Activated CD4-positive, alpha-beta memory T cell treated with anti-CD3 and anti-CD28 coated beads, Interleukin-2, amount 10 ng/mL, durations not matched to agents 7 days and 5 days (primary cell): Measurements from ENCODE around the gene SCIN. TPM values are rescaled to one million over a fixed set of nuclear protein-coding genes. Genes with fewer than 3 reads are reported as not detected.
"Not testable (repeated sequence)": the region's sequence is repeated elsewhere in the genome, so short reads cannot be mapped to it uniquely, and the experiment has no call there.

Experiments used
- CTCF ChIA-PET: fragments of 350-600 bp; sonication (Branson Sonifier 250); formaldehyde crosslinking; loops from one replicate; lab custom pipeline; 2021; ENCODE audit warnings: antibody characterized with exemption, inconsistent platforms; lab: Charles Lee
- POLR2A ChIA-PET: fragments of 350-600 bp; sonication (Branson Sonifier 250); formaldehyde crosslinking; loops from one replicate; lab custom pipeline; 2021; ENCODE audit warnings: antibody characterized with exemption; lab: Charles Lee
- DNase-seq: peaks from one replicate; pipeline ENCODE4 v3.0.0-alpha.2; 2020
- H3K27ac Mint-ChIP-seq: one replicate; pipeline ENCODE4 v1.8.0; 2021; ENCODE audit warnings: mild to moderate bottlenecking, mixed read lengths
- H3K27me3 Mint-ChIP-seq: one replicate; pipeline ENCODE4 v1.8.0; 2021; ENCODE audit warnings: mixed read lengths
- H3K36me3 Mint-ChIP-seq: one replicate; pipeline ENCODE4 v1.8.0; 2021; ENCODE audit warnings: low read depth, mixed read lengths
- H3K4me1 Mint-ChIP-seq: one replicate; pipeline ENCODE4 v1.8.0; 2021; ENCODE audit warnings: mixed read lengths
- H3K4me3 Mint-ChIP-seq: one replicate; pipeline ENCODE4 v1.8.0; 2021; ENCODE audit warnings: mild to moderate bottlenecking, mixed read lengths
- H3K9me3 Mint-ChIP-seq: one replicate; pipeline ENCODE4 v1.8.0; 2021; ENCODE audit warnings: mixed read lengths
- total RNA-seq, 2 experiments: library from RNA; stranded (reverse); gene quantifications; one replicate each; pipeline ENCODE4 v1.2.3, GENCODE V29; 2021

SCIN gene
- total RNA-seq, 2 experiments from 2014 or later, result 0.23 TPM; not detected in 1

DNA sequence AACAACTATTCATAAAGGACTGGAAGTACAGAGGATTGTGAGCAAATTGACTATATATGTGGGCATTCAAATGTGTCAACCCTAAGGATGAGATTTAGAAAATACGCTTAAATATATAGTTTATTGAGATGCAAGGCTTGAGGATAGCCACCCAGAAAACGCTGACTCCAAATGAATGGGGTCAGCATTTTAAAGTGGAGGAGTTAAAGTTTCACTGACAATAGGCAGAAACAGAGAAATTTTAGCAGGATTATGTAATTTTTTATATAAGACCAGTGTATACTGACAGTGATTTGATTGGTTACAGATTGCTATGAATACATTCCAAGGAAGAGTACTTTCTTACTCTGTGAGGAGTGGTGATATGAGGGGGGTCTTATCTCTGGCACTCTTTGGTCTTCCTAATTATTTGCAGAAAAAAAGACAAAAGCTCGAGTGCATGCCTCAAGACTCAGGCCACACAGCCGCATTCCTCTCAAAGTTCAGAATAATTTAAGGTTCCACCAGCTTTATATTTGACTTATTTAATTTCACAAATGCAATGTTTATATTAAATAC lies 78.3 kb downstream of the SCIN start:
- H3K4me1 Mint-ChIP-seq, result no peaks in the 10 kb centered on the region
- no peaks in the 10 kb centered on the region for H3K9me3 Mint-ChIP-seq
- DNase-seq, result no peak
- no peaks in the 10 kb centered on the region for H3K36me3 Mint-ChIP-seq
- H3K27me3 Mint-ChIP-seq, result no peaks in the 10 kb centered on the region
- ChIA-PET CTCF (no interaction called here), POLR2A (no interaction called here)
- H3K4me3 Mint-ChIP-seq, result no peak overlapping the region
- no peak overlapping the region for H3K27ac Mint-ChIP-seq

DNA sequence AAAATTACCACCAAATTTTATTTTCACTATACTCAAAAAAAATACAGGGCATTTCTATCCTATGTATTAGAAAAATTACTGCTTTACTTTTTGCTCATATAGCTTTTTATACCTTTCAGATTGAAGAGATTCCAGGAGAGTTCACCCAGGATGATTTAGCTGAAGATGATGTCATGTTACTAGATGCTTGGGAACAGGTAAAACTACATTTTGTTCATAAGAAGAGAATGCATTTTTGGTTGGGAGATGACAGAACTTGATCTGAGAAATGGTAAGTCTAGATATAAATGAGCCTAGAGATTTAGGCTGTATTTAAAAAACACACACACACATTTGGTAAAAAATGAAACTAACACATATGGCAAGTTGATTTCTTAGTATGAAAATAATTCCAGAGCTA lies 78.8 kb downstream of the SCIN start:
- Mint-ChIP-seq H3K27ac (no peak overlapping the region), H3K27me3 (no peaks in the 10 kb centered on the region), H3K4me3 (no peak overlapping the region), H3K36me3 (no peaks in the 10 kb centered on the region), H3K9me3 (no peaks in the 10 kb centered on the region), H3K4me1 (no peaks in the 10 kb centered on the region)
- ChIA-PET CTCF (no interaction called here), POLR2A (no interaction called here)
- no peak for DNase-seq

DNA sequence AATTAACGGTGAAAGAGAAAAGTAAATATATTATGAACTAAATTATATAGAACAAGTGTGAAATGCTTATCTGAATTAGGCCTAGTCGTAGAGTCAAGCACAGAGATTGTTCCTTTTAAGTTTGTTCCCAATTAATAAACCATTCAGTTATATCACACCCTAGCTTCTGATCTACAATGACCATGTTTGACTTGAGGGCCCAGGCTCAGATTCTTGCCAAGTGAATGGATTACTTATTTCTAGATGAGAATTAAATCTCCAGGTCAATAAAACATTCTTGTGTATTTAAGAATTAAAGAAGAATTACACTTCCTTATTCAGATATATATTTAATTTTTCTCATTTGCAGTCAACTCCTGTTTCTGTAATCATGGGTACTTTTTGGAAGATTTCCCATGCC lies 79.6 kb downstream of the SCIN start:
- POLR2A ChIA-PET, result no interaction called here
- H3K27ac Mint-ChIP-seq, result no peak overlapping the region
- no peak for DNase-seq
- no peaks in the 10 kb centered on the region for H3K4me1 Mint-ChIP-seq
- no peaks in the 10 kb centered on the region for H3K27me3 Mint-ChIP-seq
- CTCF ChIA-PET, result no interaction called here
- H3K9me3 Mint-ChIP-seq, result no peaks in the 10 kb centered on the region
- H3K36me3 Mint-ChIP-seq, result no peaks in the 10 kb centered on the region
- H3K4me3 Mint-ChIP-seq, result no peak overlapping the region

DNA sequence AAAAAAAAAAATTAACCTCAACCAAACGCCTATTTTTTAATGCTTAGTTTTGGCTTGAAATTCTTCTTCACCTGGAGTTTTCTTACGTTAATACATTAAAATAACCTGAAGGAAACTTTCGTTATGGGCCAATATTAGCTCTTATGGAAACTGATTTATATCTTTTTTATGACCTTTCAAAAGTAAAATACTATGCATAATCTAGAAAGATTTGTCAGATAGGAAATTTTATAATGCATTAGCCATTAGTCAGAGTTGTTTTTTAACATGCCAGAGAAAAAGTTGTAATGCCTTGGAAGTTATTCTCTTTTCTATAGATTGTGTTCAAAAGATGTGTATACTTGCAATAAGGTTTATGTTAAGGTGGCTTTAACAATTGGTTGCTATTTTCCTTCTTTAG lies 82.6 kb downstream of the SCIN start:
- Mint-ChIP-seq H3K9me3 (no peaks in the 10 kb centered on the region), H3K27ac (no peak overlapping the region), H3K4me3 (no peak overlapping the region), H3K27me3 (no peaks in the 10 kb centered on the region), H3K36me3 (no peaks in the 10 kb centered on the region), H3K4me1 (no peaks in the 10 kb centered on the region)
- CTCF ChIA-PET, result no interaction called here
- no peak for DNase-seq
- POLR2A ChIA-PET, result no interaction called here

DNA sequence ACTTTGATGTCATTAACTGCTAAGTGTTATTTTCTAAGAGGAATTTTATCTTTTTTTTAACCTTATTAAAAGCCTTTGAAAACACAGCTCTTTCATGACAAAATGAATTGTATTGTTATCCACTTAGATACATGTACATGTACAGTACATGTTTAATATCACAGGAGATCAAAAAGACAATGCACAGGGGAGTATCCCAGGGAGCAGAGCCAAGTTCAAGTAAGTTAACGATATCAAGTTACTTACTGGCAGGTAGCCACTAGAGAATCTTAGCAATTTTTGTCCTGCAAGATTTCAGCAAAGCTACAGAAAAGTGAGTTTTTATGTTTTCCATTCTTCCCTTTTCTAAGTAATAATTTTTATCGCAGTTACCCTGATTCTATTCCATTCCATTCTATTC lies 83.0 kb downstream of the SCIN start:
- Mint-ChIP-seq H3K27ac (no peak overlapping the region), H3K36me3 (no peaks in the 10 kb centered on the region), H3K9me3 (no peaks in the 10 kb centered on the region), H3K27me3 (no peaks in the 10 kb centered on the region), H3K4me1 (no peaks in the 10 kb centered on the region), H3K4me3 (no peak overlapping the region)
- ChIA-PET CTCF (interaction anchor here (1.2 kb wide), 1 partner anchor 15 kb away, joined by 3 read pairs; no protein-coding TSS in a partner anchor), POLR2A (no interaction called here)
- DNase-seq, result no peak

DNA sequence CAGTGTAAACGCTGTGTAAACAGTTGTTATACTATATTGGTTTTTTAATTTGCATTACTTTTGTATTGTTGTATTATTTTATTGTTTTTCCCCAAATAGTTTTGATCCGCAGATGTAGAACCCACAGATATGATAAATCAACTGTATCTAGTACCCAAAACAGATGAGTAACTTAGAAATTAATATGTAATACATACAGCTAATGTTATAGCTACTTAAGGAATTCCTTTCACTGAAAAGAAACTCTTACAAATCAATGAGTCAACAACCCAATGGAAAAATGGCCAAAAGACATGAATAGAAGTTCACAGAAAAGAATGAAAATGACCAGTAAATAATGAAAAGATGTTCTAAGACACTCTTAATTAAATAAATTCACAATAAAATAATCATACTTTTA lies 84.6 kb downstream of the SCIN start:
- H3K27me3 Mint-ChIP-seq, result peaks cover 3% of the 10 kb centered on the region
- H3K36me3 Mint-ChIP-seq, result no peaks in the 10 kb centered on the region
- H3K4me3 Mint-ChIP-seq, result no peak overlapping the region
- no peak overlapping the region for H3K27ac Mint-ChIP-seq
- H3K9me3 Mint-ChIP-seq, result no peaks in the 10 kb centered on the region
- no peak for DNase-seq
- CTCF ChIA-PET, result no interaction called here
- POLR2A ChIA-PET, result no interaction called here
- H3K4me1 Mint-ChIP-seq, result no peaks in the 10 kb centered on the region

DNA sequence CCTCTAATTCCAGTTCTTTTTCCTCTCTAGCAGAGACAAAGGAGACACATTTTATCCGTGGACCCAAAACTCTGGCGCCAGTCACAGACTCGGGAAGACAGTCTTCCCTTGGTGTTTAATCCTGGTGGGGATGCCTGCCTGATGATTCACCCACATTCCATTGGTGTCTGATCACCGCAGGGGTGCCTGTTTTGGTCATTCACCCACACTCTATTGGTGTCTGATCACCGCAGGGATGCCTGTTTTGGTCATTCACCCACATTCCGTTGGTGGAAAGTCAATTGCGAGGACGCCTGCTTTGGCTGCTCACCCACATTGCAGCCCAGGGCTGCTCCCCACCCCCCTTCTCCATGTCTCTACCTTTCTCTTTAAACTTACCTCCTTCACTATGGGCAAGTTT lies 89.9 kb downstream of the SCIN start:
- CTCF ChIA-PET, H3K9me3 Mint-ChIP-seq, H3K36me3 Mint-ChIP-seq, DNase-seq, POLR2A ChIA-PET, H3K27ac Mint-ChIP-seq, H3K4me3 Mint-ChIP-seq, H3K4me1 Mint-ChIP-seq, H3K27me3 Mint-ChIP-seq: not testable (repeated sequence)

DNA sequence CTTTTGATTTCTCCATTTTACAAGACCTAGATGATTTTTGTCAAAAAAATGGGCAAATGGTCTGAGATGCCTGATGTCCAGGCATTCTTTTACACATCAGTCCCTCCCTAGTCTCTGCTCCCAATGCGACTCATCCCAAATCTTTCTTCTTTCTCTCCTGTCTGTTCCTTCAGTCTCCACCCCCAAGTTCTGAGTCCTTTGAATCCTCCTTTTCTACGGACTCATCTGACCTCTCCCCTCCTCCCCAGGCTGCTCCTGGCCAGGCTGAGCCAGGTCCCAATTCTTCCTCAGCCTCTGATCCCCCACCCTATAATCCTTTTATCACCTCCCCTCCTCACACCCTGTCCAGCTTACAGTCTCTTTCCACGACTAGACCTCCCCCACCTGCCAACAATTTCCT lies 90.5 kb downstream of the SCIN start:
- H3K4me3 Mint-ChIP-seq, CTCF ChIA-PET, H3K9me3 Mint-ChIP-seq: not testable (repeated sequence)

DNA sequence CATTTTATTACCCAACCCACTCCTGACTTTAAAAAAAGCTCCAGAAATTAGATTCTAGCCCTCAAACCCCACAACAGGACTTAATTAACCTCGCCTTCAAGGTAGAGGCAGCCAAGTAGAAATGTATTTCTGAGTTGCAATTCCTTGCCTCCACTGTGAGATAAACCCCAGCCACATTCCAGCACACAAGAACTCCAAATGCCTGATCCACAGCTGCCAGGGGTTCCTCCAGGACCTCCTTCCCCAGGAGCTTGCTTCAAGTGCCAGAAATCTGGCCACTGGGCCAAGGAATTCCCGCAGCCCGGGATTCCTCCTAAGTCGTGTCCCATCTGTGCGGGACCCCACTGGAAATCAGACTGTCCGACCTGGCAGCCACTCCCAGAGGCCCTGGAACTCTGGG lies 91.1 kb downstream of the SCIN start:
- Mint-ChIP-seq H3K27me3 (peaks cover 3% of the 10 kb centered on the region), H3K4me1 (no peaks in the 10 kb centered on the region), H3K27ac (no peak overlapping the region), H3K9me3 (no peaks in the 10 kb centered on the region), H3K4me3 (no peak overlapping the region), H3K36me3 (no peaks in the 10 kb centered on the region)
- CTCF ChIA-PET, result no interaction called here
- no peak for DNase-seq
- POLR2A ChIA-PET, result no interaction called here

More for the DNA sequence above, 90.5 kb downstream of the SCIN start:
- H3K27ac Mint-ChIP-seq, H3K4me1 Mint-ChIP-seq, H3K36me3 Mint-ChIP-seq, H3K27me3 Mint-ChIP-seq, DNase-seq, POLR2A ChIA-PET: not testable (repeated sequence)

DNA sequence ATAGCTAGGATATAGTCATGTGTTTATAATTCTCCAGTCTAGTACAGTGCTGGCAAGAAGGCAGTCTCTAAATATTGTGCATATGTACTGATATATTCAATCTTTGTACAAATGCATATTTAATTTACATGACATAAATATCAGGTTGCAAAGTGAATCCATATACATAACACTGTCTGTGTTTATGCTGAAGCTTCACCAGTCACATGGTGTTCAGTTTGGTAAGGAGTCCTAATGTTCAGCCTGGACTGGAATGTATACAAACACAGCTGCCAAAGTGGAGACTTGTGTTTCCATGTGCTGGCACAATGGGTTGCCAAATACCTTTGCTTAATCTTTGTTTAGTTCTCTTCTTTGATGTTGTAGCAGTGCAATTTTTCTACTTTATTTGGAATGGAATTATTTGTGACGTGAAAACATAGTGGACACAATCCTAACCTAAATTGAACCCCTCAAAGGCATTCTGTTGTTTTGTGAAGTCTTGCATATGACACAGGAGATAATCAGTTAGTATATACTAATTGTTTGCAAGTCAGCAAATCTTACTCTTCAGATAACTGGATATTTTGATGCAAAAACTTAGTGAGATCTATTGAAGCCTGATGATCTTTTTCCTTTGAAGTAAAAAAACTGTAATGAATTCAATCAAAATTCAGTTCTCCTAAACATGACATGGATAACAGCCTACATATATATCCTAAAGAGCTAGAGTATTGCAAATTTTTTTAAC lies 99.6 kb downstream of the SCIN start:
- Mint-ChIP-seq H3K4me3 (no peak overlapping the region), H3K9me3 (no peaks in the 10 kb centered on the region), H3K27me3 (no peaks in the 10 kb centered on the region), H3K27ac (no peak overlapping the region), H3K36me3 (no peaks in the 10 kb centered on the region), H3K4me1 (peaks cover 8% of the 10 kb centered on the region)
- CTCF ChIA-PET, result interaction anchor here (0.6 to 1.3 kb wide), 2 partner anchors 16 to 441 kb away, joined by 4 read pairs; no protein-coding TSS in a partner anchor
- no peak for DNase-seq
- POLR2A ChIA-PET, result no interaction called here

DNA sequence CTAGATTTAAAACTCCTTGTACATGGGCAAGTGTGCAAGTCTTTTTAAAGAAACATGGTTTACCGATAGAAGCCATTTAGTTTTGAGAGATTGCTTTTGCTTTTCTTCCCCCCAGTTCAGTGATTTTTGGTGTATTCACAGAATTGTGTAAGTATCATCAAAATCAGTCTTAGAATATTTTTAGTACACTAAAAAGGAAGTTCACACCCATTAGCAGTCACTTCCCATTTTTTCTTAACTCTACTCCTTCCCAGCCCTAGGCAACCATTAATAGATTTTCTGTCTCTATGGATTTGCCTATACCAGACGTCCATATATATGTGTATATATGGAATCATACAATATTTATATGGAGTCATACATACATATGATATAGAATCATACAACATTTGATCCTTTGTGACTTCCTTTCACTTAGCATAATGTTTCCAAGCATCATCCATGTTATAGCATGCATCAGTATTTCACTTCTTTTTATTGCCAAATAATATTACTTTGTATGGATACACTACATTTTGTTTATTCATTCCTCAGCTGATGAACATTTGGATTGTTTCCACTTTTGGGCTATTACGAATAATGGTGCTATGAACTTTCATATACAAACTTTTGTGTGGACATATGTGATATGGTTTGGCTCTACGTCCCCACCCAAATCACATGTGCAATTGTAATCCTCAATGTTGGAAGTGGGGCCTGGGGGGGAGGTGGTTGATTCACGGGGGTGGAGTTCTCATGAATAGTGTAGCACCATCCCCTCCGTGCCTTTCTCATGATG lies 100.4 kb downstream of the SCIN start:
- peaks cover 10% of the 10 kb centered on the region for H3K4me1 Mint-ChIP-seq
- H3K27me3 Mint-ChIP-seq, result no peaks in the 10 kb centered on the region
- POLR2A ChIA-PET, result no interaction called here
- CTCF ChIA-PET, result interaction anchor here (1.3 kb wide), 1 partner anchor 15 kb away, joined by 4 read pairs; no protein-coding TSS in a partner anchor
- H3K36me3 Mint-ChIP-seq, result no peaks in the 10 kb centered on the region
- H3K9me3 Mint-ChIP-seq, result no peaks in the 10 kb centered on the region
- H3K4me3 Mint-ChIP-seq, result no peak overlapping the region
- no peak overlapping the region for H3K27ac Mint-ChIP-seq
- DNase-seq, result no peak

DNA sequence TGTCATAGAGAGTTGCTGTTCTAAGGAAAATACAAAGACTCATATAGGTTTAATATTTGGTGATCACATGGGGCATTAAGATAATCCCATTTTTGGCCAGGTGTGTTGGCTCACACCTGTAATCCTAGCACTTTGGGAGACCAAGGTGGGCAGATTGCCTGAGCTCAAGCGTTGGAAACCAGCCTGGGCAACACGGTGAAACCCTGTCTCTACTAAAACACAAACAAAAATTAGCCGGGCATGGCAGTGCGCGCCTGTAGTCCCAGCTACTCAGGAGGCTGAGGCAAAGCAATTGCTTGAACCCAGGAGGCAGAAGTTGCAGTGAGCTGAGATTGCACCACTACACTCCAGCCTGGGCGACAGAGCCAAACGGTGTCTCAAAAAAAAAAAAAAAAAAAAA lies 102.9 kb downstream of the SCIN start:
- CTCF ChIA-PET, H3K27me3 Mint-ChIP-seq, H3K9me3 Mint-ChIP-seq, H3K4me3 Mint-ChIP-seq, H3K36me3 Mint-ChIP-seq, H3K27ac Mint-ChIP-seq, POLR2A ChIA-PET, DNase-seq, H3K4me1 Mint-ChIP-seq: not testable (repeated sequence)

DNA sequence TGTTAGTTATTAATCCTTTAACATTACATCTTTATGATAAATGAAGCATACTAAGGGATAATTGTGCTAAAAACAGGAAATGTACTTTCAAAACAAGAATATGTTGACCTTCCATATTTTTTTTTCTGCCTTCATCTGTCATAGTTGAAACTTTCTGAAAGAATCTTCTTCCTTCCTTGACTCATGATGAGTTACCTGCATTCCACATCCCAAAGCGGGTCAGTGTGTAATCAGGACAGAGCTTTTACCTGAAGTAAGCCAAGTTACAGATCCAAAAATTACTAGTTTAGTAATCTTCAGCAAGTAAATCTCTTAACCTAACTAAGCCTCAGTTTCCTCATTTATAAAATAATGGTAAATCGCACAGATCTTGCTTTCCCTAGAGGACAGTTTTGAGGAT lies 103.5 kb downstream of the SCIN start:
- H3K27me3 Mint-ChIP-seq, result no peaks in the 10 kb centered on the region
- H3K4me1 Mint-ChIP-seq, result peaks cover 10% of the 10 kb centered on the region
- no peak overlapping the region for H3K4me3 Mint-ChIP-seq
- no peak overlapping the region for H3K27ac Mint-ChIP-seq
- DNase-seq, result no peak
- POLR2A ChIA-PET, result interaction anchor here (1.2 kb wide), 1 partner anchor 12 kb away, joined by 5 read pairs; no protein-coding TSS in a partner anchor
- no peaks in the 10 kb centered on the region for H3K9me3 Mint-ChIP-seq
- CTCF ChIA-PET, result interaction anchor here (1.2 to 2.3 kb wide), 4 partner anchors 12 to 589 kb away, joined by 3 to 20 read pairs (median 6); partner anchors contain the start of gene ARL4A
- H3K36me3 Mint-ChIP-seq, result no peaks in the 10 kb centered on the region
